Measurements from ENCODE around the gene DNAJC2. TPM values are rescaled to one million over a fixed set of nuclear protein-coding genes. Genes with fewer than 3 reads are reported as not detected.
"Not testable (repeated sequence)": the region's sequence is repeated elsewhere in the genome, so short reads cannot be mapped to it uniquely, and the experiment has no call there.

The DNAJC2 gene
- polyA plus RNA-seq, 2 donors, result 15.6 to 18.5 TPM

GRCh38 chr7:103307503-103308231, 36.9 kb downstream of the DNAJC2 start:
- Histone ChIP-seq H3K27me3 (ENCODE audit: control insufficient read depth in 1 of 2, insufficient read depth in 2 of 2, low read length in 2 of 2) (no peaks in the 10 kb centered on the region), H3K36me3 (ENCODE audit: control insufficient read depth in 2 of 2, insufficient read depth in 2 of 2, low read length in 1 of 2) (peaks cover 2 to 4% of the 10 kb centered on the region in 2 donors), H3K4me3 (ENCODE audit: low read depth in 1 of 2, low read length in 2 of 2) (no peak overlapping the region), H3K9me3 (ENCODE audit: control insufficient read depth in 2 of 2, insufficient read depth in 1 of 2, low read depth in 1 of 2, low read length in 1 of 2) (no peaks in the 10 kb centered on the region), H3K4me1 (ENCODE audit: control insufficient read depth in 2 of 2, insufficient read depth in 2 of 2, low read length in 1 of 2) (no peaks in the 10 kb centered on the region), H3K27ac (ENCODE audit: low read depth in 2 of 2, low read length in 1 of 2) (no peak overlapping the region)
- WGBS, 2 donors, result 60 to 66% methylated on average over 3 of the region's 3 CpGs

- H3K27ac ChIP-seq (ENCODE audit: low read depth in 2 of 2, low read length in 1 of 2), result no peak overlapping the region
- H3K4me1 ChIP-seq (ENCODE audit: control insufficient read depth in 2 of 2, insufficient read depth in 2 of 2, low read length in 1 of 2), result no peaks in the 10 kb centered on the region
- no peaks in the 10 kb centered on the region for H3K9me3 ChIP-seq (ENCODE audit: control insufficient read depth in 2 of 2, insufficient read depth in 1 of 2, low read depth in 1 of 2, low read length in 1 of 2)
- H3K36me3 ChIP-seq (ENCODE audit: control insufficient read depth in 2 of 2, insufficient read depth in 2 of 2, low read length in 1 of 2), result peaks cover 0 to 2% of the 10 kb centered on the region in 2 donors
- no peaks in the 10 kb centered on the region for H3K27me3 ChIP-seq (ENCODE audit: control insufficient read depth in 1 of 2, insufficient read depth in 2 of 2, low read length in 2 of 2)
- no peak overlapping the region for H3K4me3 ChIP-seq (ENCODE audit: low read depth in 1 of 2, low read length in 2 of 2)
- WGBS, 2 donors, result 59 to 66% methylated on average over 2 of the region's 2 CpGs
Measured at GRCh38 chr7:103301441-103301840, 43.1 kb downstream of the DNAJC2 start.

- Histone ChIP-seq H3K4me1 (ENCODE audit: control insufficient read depth in 2 of 2, insufficient read depth in 2 of 2, low read length in 1 of 2) (no peaks in the 10 kb centered on the region), H3K4me3 (ENCODE audit: low read depth in 1 of 2, low read length in 2 of 2) (no peak overlapping the region), H3K27ac (ENCODE audit: low read depth in 2 of 2, low read length in 1 of 2) (no peak overlapping the region), H3K36me3 (ENCODE audit: control insufficient read depth in 2 of 2, insufficient read depth in 2 of 2, low read length in 1 of 2) (no peaks in the 10 kb centered on the region), H3K9me3 (ENCODE audit: control insufficient read depth in 2 of 2, insufficient read depth in 1 of 2, low read depth in 1 of 2, low read length in 1 of 2) (no peaks in the 10 kb centered on the region), H3K27me3 (ENCODE audit: control insufficient read depth in 1 of 2, insufficient read depth in 2 of 2, low read length in 2 of 2) (no peaks in the 10 kb centered on the region)
- WGBS, 2 donors, result 88 to 91% methylated on average over 6 of the region's 6 CpGs
Measured at GRCh38 chr7:103299660-103300059, 44.9 kb downstream of the DNAJC2 start.

- no peaks in the 10 kb centered on the region for H3K9me3 ChIP-seq (ENCODE audit: control insufficient read depth in 2 of 2, insufficient read depth in 1 of 2, low read depth in 1 of 2, low read length in 1 of 2)
- H3K36me3 ChIP-seq (ENCODE audit: control insufficient read depth in 2 of 2, insufficient read depth in 2 of 2, low read length in 1 of 2), result no peaks in the 10 kb centered on the region
- H3K27me3 ChIP-seq (ENCODE audit: control insufficient read depth in 1 of 2, insufficient read depth in 2 of 2, low read length in 2 of 2), result no peaks in the 10 kb centered on the region
- 1% methylated on average over 7 of the region's 7 CpGs for WGBS, 2 donors
- H3K4me3 ChIP-seq (ENCODE audit: low read depth in 1 of 2, low read length in 2 of 2), result peak overlapping the region; percentile 83 to 84
- H3K4me1 ChIP-seq (ENCODE audit: control insufficient read depth in 2 of 2, insufficient read depth in 2 of 2, low read length in 1 of 2), result no peaks in the 10 kb centered on the region
- peak overlapping the region in 1 of 2 donors; percentile 86 for H3K27ac ChIP-seq (ENCODE audit: low read depth in 2 of 2, low read length in 1 of 2)
Measured at GRCh38 chr7:103297837-103298179, 46.8 kb downstream of the DNAJC2 start.

- no peaks in the 10 kb centered on the region for H3K27me3 ChIP-seq (ENCODE audit: control insufficient read depth in 1 of 2, insufficient read depth in 2 of 2, low read length in 2 of 2)
- H3K9me3 ChIP-seq (ENCODE audit: control insufficient read depth in 2 of 2, insufficient read depth in 1 of 2, low read depth in 1 of 2, low read length in 1 of 2), result no peaks in the 10 kb centered on the region
- H3K4me1 ChIP-seq (ENCODE audit: control insufficient read depth in 2 of 2, insufficient read depth in 2 of 2, low read length in 1 of 2), result no peaks in the 10 kb centered on the region
- peak within 1 kb of the TSS; percentile 78 to 86 for H3K27ac ChIP-seq (ENCODE audit: low read depth in 2 of 2, low read length in 1 of 2)
- H3K36me3 ChIP-seq (ENCODE audit: control insufficient read depth in 2 of 2, insufficient read depth in 2 of 2, low read length in 1 of 2), result no peaks in the 10 kb centered on the region
- 2 to 3% methylated on average over 51 to 52 of the region's 52 CpGs for WGBS, 2 donors
- peak within 1 kb of the TSS; percentile 83 to 84 for H3K4me3 ChIP-seq (ENCODE audit: low read depth in 1 of 2, low read length in 2 of 2)
Measured at GRCh38 chr7:103296901-103297836, 47.4 kb downstream of the DNAJC2 start, which contains the start of gene PMPCB. PMPCB (plus strand) TSS chr7:103297435; CDS start chr7:103297460, 25 bp downstream.

- Histone ChIP-seq H3K27ac (ENCODE audit: low read depth in 2 of 2, low read length in 1 of 2) (no peak overlapping the region), H3K36me3 (ENCODE audit: control insufficient read depth in 2 of 2, insufficient read depth in 2 of 2, low read length in 1 of 2) (no peaks in the 10 kb centered on the region), H3K4me3 (ENCODE audit: low read depth in 1 of 2, low read length in 2 of 2) (no peak overlapping the region), H3K9me3 (ENCODE audit: control insufficient read depth in 2 of 2, insufficient read depth in 1 of 2, low read depth in 1 of 2, low read length in 1 of 2) (no peaks in the 10 kb centered on the region), H3K4me1 (ENCODE audit: control insufficient read depth in 2 of 2, insufficient read depth in 2 of 2, low read length in 1 of 2) (no peaks in the 10 kb centered on the region), H3K27me3 (ENCODE audit: control insufficient read depth in 1 of 2, insufficient read depth in 2 of 2, low read length in 2 of 2) (no peaks in the 10 kb centered on the region)
- WGBS, 2 donors, result 98 to 100% methylated on average over 1 of the region's 1 CpG
Measured at GRCh38 chr7:103293526-103293925, 51.0 kb downstream of the DNAJC2 start.

GRCh38 chr7:103292122-103292521, 52.4 kb downstream of the DNAJC2 start:
- Histone ChIP-seq H3K27ac (ENCODE audit: low read depth in 2 of 2, low read length in 1 of 2) (no peak overlapping the region), H3K9me3 (ENCODE audit: control insufficient read depth in 2 of 2, insufficient read depth in 1 of 2, low read depth in 1 of 2, low read length in 1 of 2) (no peaks in the 10 kb centered on the region), H3K27me3 (ENCODE audit: control insufficient read depth in 1 of 2, insufficient read depth in 2 of 2, low read length in 2 of 2) (no peaks in the 10 kb centered on the region), H3K4me3 (ENCODE audit: low read depth in 1 of 2, low read length in 2 of 2) (no peak overlapping the region), H3K4me1 (ENCODE audit: control insufficient read depth in 2 of 2, insufficient read depth in 2 of 2, low read length in 1 of 2) (no peaks in the 10 kb centered on the region), H3K36me3 (ENCODE audit: control insufficient read depth in 2 of 2, insufficient read depth in 2 of 2, low read length in 1 of 2) (no peaks in the 10 kb centered on the region)
- WGBS, 2 donors, result 53 to 59% methylated on average over 3 of the region's 3 CpGs

- not testable (repeated sequence) for H3K27me3 ChIP-seq (ENCODE audit: control insufficient read depth in 1 of 2, insufficient read depth in 2 of 2, low read length in 2 of 2); H3K9me3 ChIP-seq (ENCODE audit: control insufficient read depth in 2 of 2, insufficient read depth in 1 of 2, low read depth in 1 of 2, low read length in 1 of 2); H3K4me3 ChIP-seq (ENCODE audit: low read depth in 1 of 2, low read length in 2 of 2); H3K36me3 ChIP-seq (ENCODE audit: control insufficient read depth in 2 of 2, insufficient read depth in 2 of 2, low read length in 1 of 2); H3K27ac ChIP-seq (ENCODE audit: low read depth in 2 of 2, low read length in 1 of 2); H3K4me1 ChIP-seq (ENCODE audit: control insufficient read depth in 2 of 2, insufficient read depth in 2 of 2, low read length in 1 of 2)
- WGBS, 2 donors, result 34 to 41% methylated on average over 3 of the region's 3 CpGs
Measured at GRCh38 chr7:103282802-103283427, 61.7 kb downstream of the DNAJC2 start.

GRCh38 chr7:103280803-103281155, 63.8 kb downstream of the DNAJC2 start:
- 1 to 2% methylated on average over 25 of the region's 25 CpGs for WGBS, 2 donors
- H3K9me3 ChIP-seq (ENCODE audit: control insufficient read depth in 2 of 2, insufficient read depth in 1 of 2, low read depth in 1 of 2, low read length in 1 of 2); H3K36me3 ChIP-seq (ENCODE audit: control insufficient read depth in 2 of 2, insufficient read depth in 2 of 2, low read length in 1 of 2); H3K27me3 ChIP-seq (ENCODE audit: control insufficient read depth in 1 of 2, insufficient read depth in 2 of 2, low read length in 2 of 2); H3K27ac ChIP-seq (ENCODE audit: low read depth in 2 of 2, low read length in 1 of 2); H3K4me1 ChIP-seq (ENCODE audit: control insufficient read depth in 2 of 2, insufficient read depth in 2 of 2, low read length in 1 of 2): not testable (repeated sequence)
- peak overlapping the region; percentile 48 to 56 for H3K4me3 ChIP-seq (ENCODE audit: low read depth in 1 of 2, low read length in 2 of 2)

All from esophagus (tissue), 2 donors.